ENCODE results near the gene RXFP2.

RXFP2 gene

DNA sequence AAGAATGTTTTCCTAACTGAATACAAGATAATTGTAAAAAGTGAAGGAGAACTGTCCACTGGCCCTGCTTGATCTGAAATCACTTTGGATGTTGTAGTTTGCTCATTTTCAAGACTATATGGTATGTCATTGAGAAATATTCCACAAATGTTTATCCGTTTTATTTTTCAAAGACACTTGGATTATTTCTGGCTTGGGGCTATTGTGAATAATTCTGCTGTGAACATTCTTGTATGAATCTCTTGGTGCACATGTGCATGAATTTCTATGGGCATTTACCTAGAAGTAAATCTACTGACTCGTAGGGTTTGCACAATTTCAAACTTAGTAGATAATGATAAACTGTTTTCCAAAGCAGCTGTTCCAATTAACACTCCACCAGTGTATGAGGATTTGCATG, 8.6 kb downstream of the RXFP2 start:
- TF ChIP-seq, protein P1, sequence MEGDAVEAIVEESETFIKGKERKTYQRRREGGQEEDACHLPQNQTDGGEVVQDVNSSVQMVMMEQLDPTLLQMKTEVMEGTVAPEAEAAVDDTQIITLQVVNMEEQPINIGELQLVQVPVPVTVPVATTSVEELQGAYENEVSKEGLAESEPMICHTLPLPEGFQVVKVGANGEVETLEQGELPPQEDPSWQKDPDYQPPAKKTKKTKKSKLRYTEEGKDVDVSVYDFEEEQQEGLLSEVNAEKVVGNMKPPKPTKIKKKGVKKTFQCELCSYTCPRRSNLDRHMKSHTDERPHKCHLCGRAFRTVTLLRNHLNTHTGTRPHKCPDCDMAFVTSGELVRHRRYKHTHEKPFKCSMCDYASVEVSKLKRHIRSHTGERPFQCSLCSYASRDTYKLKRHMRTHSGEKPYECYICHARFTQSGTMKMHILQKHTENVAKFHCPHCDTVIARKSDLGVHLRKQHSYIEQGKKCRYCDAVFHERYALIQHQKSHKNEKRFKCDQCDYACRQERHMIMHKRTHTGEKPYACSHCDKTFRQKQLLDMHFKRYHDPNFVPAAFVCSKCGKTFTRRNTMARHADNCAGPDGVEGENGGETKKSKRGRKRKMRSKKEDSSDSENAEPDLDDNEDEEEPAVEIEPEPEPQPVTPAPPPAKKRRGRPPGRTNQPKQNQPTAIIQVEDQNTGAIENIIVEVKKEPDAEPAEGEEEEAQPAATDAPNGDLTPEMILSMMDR (conservative IDR thresholded peaks at IDR 0.05; ENCODE audit: low read depth, low read length), result no peak
- no peak overlapping the region for H3K4me3 ChIP-seq (ENCODE audit: low read length)
- DNase-seq (ENCODE audit: low read depth), result no peak

DNA sequence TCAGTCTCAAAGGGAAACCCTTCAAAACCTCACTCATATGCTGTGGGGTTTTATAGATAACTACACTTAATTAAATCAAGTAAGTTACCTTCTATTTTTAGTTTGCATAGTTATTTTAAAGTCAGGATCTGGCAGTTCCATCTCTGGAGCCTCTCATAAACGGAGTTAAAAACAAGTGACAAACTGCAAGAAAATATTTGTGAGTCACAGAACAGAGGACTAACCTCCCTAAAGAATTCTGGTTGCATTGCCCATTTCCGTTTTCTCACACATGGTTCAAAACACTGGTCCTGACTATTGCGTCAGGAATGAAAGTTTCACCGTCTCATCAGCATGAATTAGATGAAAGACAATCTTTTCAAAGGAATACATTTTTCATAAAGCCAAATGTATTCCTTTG, 10.6 kb downstream of the RXFP2 start:
- TF ChIP-seq, protein P1 (conservative IDR thresholded peaks at IDR 0.05; ENCODE audit: low read depth, low read length), result no peak
- peak; percentile 2 for DNase-seq (ENCODE audit: low read depth)
- H3K4me3 ChIP-seq (ENCODE audit: low read length), result no peak overlapping the region

DNA sequence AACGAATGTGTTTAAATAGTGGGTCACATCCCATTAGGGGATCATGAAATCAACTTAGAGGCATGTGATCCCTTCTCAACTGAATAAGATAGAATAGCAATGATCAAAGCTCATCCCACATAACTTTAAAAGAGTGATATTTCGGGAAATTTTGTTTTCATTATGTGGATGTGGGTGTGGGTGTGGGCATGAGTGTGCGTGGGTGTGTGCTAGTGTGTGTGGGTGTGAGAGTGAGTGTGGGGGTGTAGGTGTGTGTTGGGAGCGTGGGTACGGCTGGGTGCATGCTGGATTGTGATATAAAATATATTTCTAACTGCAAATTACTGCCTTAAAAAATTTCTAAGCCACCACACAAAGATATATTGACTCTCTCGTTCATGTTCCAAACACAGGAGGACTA, 15.9 kb downstream of the RXFP2 start:
- TF ChIP-seq, protein P1 (conservative IDR thresholded peaks at IDR 0.05; ENCODE audit: low read depth, low read length), result no peak
- DNase-seq (ENCODE audit: low read depth), result no peak
- no peak overlapping the region for H3K4me3 ChIP-seq (ENCODE audit: low read length)

DNA sequence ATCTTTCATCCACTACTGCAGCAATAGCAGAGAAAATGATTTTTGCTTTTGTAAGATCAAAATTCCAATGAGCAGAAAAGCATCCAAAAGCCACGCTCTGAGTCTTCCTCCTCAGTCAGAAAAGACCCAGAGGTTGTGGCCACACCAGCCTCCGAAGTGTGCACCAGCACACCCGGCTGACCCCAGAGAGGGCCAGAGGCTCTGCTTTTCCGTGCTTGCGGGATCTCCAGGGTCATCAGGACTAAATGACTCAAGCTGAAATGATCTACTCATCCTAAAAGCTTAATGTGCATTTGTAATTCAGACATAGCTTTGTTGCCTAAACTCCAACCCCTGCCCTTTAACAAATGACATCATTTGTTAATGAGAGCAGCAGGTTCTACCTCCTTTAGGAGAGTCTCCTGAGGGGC, 16.5 kb downstream of the RXFP2 start:
- no peak for DNase-seq (ENCODE audit: low read depth)
- TF ChIP-seq, protein P1 (conservative IDR thresholded peaks at IDR 0.05; ENCODE audit: low read depth, low read length), result no peak
- no peak overlapping the region for H3K4me3 ChIP-seq (ENCODE audit: low read length)

DNA sequence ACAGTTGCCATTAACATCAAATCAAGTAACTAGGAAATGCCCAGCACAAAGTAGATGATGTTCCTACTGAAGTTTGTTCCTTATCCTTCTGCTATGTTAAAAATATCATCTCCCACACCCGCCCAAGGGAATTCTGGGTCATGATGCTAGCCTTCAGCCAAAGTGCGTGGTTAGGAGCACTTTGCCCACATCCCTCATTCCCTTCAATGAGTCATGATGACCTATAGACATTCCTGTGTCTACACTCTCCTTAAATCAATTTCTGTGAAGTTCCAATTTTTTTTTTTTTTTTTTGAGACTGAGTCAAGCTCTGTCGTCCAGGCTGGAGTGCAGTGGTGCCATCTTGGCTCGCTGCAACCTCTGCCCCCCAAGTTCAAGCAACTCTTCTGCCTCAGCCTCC, 17.0 kb downstream of the RXFP2 start:
- H3K4me3 ChIP-seq (ENCODE audit: low read length), result no peak overlapping the region
- DNase-seq (ENCODE audit: low read depth), result no peak
- TF ChIP-seq, protein P1 (conservative IDR thresholded peaks at IDR 0.05; ENCODE audit: low read depth, low read length), result no peak

DNA sequence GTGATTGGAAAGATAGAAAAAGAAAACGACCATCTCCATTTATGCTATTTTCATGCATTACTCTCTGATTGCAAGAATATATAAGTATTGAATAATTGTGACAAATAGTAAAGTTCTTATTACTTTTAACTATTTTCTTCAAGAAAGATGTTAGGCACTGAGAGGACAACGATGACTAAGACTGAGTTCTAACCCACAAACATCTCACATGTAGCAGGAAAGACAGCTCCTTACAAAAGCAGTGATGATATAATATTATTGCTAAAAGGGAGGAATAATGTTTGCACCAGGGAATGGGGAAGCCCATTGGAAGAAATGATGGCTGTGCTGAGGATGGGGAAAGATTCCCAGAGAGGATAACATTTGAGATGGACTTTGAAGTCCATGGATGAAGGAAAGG, 22.6 kb downstream of the RXFP2 start:
- no peak for DNase-seq (ENCODE audit: low read depth)
- H3K4me3 ChIP-seq (ENCODE audit: low read length), result no peak overlapping the region
- TF ChIP-seq, protein P1 (conservative IDR thresholded peaks at IDR 0.05; ENCODE audit: low read depth, low read length), result no peak

DNA sequence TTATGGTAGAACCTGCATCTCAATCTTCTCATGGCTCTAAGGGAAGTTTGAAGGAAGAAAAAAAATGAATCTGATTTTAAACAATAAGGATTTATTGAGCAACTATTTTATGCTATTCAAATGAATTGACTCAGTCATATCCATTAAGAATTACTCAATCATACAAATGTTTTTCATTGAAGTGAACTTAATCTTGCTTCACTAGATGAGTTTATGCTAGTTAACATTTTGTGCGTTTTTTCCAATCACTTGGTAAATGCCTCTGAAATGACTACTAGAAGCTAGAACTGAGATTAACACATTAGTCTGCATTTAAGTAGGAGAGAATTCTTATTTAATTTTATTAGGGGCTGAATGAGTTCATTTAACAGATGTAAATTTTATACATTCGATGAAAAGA, 25.2 kb downstream of the RXFP2 start:
- H3K4me3 ChIP-seq (ENCODE audit: low read length), result no peak overlapping the region
- DNase-seq (ENCODE audit: low read depth), result no peak
- TF ChIP-seq, protein P1 (conservative IDR thresholded peaks at IDR 0.05; ENCODE audit: low read depth, low read length), result no peak

Data from retinal pigment epithelial cell (primary cell).